ENCODE data around the gene TSPAN18.

GRCh38 chr11:44734843-44735381 is 8.2 kb downstream of the TSPAN18 start:
- TF ChIP-seq CTCF (conservative IDR thresholded peaks at IDR 0.05; ENCODE audit: low read length), result no peak
- no peak for TF ChIP-seq EZH2phosphoT487 (IDR thresholded peaks at IDR 0.05; ENCODE audit: borderline replicate concordance, low read depth, low read length)
